OCI-LY3 (cell line): Measurements from ENCODE around the gene SH3PXD2B.

Experiments
- H2AFZ ChIP-seq: fragments of 200-600, 300-600 bp; shearing (Covaris generic); 2 replicates; pipeline ENCODE4 v1.6.0; 2014; ENCODE audit warnings: antibody characterized with exemption, low read depth, low read length
- H3K27ac ChIP-seq: fragments of 200-600, 300-600 bp; sonication (generic); 2 replicates; pipeline ENCODE4 v1.5.1; 2014; ENCODE audit warnings: mild to moderate bottlenecking, low read length, moderate library complexity, mixed read lengths
- H3K27me3 ChIP-seq: fragments of 200-600, 300-600 bp; sonication (generic); 2 replicates; pipeline ENCODE4 v1.6.1; 2014; ENCODE audit warnings: low read depth, low read length, mixed read lengths
- H3K36me3 ChIP-seq: fragments of 200-600, 300-600 bp; sonication (generic); replicated peaks from 2 replicates; pipeline ENCODE3; 2014; ENCODE audit warnings: low read depth, low read length, mixed read lengths
- H3K4me1 ChIP-seq: fragments of 300-600, 200-600 bp; sonication (generic); 2 replicates; pipeline ENCODE4 v1.6.1; 2014; ENCODE audit warnings: low read length, mixed read lengths
- H3K4me2 ChIP-seq: fragments of 200-600, 300-600 bp; sonication (generic); 2 replicates; pipeline ENCODE4 v1.6.1; 2014; ENCODE audit warnings: low read length, mixed read lengths
- H3K4me3 ChIP-seq: fragments of 300-600, 200-600 bp; sonication (generic); 2 replicates; pipeline ENCODE4 v1.5.1; 2014; ENCODE audit warnings: antibody characterized with exemption, mild to moderate bottlenecking, low read length, moderate library complexity
- H3K79me2 ChIP-seq: fragments of 300-600, 200-600 bp; shearing (Covaris generic); 2 replicates; pipeline ENCODE4 v1.6.1; 2014; ENCODE audit warnings: mild to moderate bottlenecking, low read length, mixed read lengths
- H3K9ac ChIP-seq: fragments of 300-600, 200-600 bp; shearing (Covaris generic); 2 replicates; pipeline ENCODE4 v1.6.0; 2014; ENCODE audit warnings: mild to moderate bottlenecking, low read length, moderate library complexity
- H3K9me3 ChIP-seq: fragments of 200-600, 300-600 bp; shearing (Covaris generic); 2 replicates; pipeline ENCODE4 v1.6.1; 2014; ENCODE audit warnings: low read length, mixed read lengths; ENCODE audit not compliant: insufficient read depth
- H4K20me1 ChIP-seq: fragments of 200-600, 300-600 bp; sonication (generic); 2 replicates; pipeline ENCODE4 v1.6.1; 2016; ENCODE audit warnings: low read length, mixed read lengths; ENCODE audit not compliant: insufficient read depth
- EZH2phosphoT487 ChIP-seq: fragments of 200-600 bp; shearing (Covaris generic); IDR thresholded peaks from 2 replicates; pipeline ENCODE4 v1.6.1; 2018; ENCODE audit warnings: antibody characterized with exemption, mixed run types, low read depth
- TF ChIP-seq, protein P1 (sequence below): fragments of 200-600, 300-600 bp; sonication (generic); IDR thresholded peaks from 2 replicates; pipeline ENCODE4 v1.5.1; 2014; ENCODE audit warnings: antibody characterized with exemption, low read length, low read depth

SH3PXD2B gene

DNA sequence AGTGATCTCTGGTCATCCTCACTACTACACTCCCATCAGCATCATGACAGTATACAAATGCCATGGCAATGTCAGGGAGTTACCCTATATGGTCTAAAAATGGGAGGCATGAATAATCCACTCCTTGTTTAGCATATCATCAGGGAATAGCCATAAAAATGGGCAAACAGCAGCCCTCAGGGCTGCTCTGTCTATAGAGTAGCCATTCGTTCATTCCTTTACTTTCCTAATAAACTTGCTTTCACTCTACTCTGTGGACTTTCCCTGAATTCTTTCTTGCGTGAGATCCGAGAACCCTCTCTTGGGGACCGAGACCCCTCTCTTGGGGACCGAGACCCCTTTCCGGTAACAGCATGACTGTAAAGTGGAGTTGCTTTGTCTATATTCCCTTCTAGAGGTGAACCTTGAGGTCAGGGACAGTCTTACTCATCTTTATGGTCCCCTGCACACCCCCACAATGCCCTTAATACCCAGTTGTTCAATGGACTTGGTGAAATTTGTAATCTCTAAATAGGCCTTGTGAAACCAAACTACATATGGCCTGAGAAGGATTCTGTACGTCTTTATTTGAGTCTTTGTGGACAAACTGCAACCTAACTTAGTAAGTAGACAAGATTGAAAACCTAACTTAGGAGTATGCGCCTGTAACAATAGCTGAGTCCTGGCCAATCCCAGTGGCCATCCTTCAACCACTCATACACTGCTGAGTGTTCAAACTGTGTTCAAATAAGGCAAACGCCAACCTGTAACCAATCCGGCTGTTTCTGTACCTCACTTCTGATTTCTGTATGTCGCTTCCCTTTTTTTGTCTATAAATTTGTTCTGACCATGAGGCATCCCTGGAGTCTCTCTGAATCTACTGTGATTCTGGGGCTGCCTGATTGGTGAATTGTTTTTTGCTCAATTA, 138.5 kb downstream of the SH3PXD2B start:
- H4K20me1 ChIP-seq = no peaks in the 10 kb centered on the region
- no peak overlapping the region for H3K4me3 ChIP-seq
- H3K9me3 ChIP-seq = no peaks in the 10 kb centered on the region
- no peaks in the 10 kb centered on the region for H3K79me2 ChIP-seq
- H3K4me2 ChIP-seq = no peak overlapping the region
- no peak overlapping the region for H3K27ac ChIP-seq
- H3K4me1 ChIP-seq = no peaks in the 10 kb centered on the region; the same call in 1 of the 2 replicates
- no peak overlapping the region for H3K9ac ChIP-seq
- H3K36me3 ChIP-seq = no peaks in the 10 kb centered on the region
- TF ChIP-seq, protein P1, sequence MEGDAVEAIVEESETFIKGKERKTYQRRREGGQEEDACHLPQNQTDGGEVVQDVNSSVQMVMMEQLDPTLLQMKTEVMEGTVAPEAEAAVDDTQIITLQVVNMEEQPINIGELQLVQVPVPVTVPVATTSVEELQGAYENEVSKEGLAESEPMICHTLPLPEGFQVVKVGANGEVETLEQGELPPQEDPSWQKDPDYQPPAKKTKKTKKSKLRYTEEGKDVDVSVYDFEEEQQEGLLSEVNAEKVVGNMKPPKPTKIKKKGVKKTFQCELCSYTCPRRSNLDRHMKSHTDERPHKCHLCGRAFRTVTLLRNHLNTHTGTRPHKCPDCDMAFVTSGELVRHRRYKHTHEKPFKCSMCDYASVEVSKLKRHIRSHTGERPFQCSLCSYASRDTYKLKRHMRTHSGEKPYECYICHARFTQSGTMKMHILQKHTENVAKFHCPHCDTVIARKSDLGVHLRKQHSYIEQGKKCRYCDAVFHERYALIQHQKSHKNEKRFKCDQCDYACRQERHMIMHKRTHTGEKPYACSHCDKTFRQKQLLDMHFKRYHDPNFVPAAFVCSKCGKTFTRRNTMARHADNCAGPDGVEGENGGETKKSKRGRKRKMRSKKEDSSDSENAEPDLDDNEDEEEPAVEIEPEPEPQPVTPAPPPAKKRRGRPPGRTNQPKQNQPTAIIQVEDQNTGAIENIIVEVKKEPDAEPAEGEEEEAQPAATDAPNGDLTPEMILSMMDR = no peak
- no peak for TF ChIP-seq EZH2phosphoT487
- no peak overlapping the region for H2AFZ ChIP-seq
- no peaks in the 10 kb centered on the region for H3K27me3 ChIP-seq

DNA sequence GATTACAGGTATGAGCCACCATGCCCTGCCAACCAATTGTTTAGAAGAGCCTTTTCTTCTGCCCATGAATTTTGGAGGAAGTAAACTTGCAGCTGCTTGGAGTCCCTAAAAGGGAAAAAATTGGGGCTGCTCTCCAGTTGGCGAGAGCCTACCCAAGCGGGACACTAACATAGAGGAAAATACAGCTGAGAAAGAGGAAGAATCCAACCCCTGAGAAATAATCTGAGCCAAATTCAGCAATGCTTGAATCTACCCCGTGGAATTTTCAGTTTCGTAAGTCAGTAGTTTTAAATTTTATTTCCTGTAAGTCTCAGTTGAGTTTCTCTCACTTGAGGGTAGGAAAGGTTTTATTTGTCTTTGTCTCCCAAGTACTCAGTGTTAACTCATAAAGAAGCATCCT, 140.4 kb downstream of the SH3PXD2B start:
- H3K27ac ChIP-seq = no peak overlapping the region
- H2AFZ ChIP-seq = no peak overlapping the region
- no peak overlapping the region for H3K4me2 ChIP-seq
- H3K4me1 ChIP-seq = no peaks in the 10 kb centered on the region; the same call in 1 of the 2 replicates
- H3K9me3 ChIP-seq = no peaks in the 10 kb centered on the region
- no peak for TF ChIP-seq EZH2phosphoT487
- TF ChIP-seq, protein P1 = no peak
- no peaks in the 10 kb centered on the region for H4K20me1 ChIP-seq
- H3K36me3 ChIP-seq = no peaks in the 10 kb centered on the region
- H3K4me3 ChIP-seq = no peak overlapping the region
- 0 out of 2 replicates have a peak, but pooled peaks cover 3% of the 10 kb centered on the region for H3K27me3 ChIP-seq
- H3K79me2 ChIP-seq = no peaks in the 10 kb centered on the region
- H3K9ac ChIP-seq = no peak overlapping the region

DNA sequence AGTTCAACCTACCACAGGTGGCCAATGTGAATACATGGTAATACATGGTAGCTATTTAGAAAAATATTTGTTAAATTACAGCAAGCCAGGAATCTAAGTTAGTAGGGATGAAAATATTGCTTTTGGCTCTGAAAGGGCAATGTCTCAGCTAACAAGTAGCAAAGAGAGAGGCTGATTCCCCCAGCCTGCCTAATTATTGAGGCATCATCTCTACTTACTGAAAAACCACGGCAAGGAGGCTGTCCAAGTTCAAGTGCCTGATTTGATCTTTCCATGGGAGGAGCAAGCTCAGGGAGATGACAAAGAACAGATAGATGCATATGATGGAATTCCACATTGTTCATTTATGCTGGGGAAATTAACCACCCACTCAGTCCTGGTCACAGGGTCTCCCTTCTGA, 142.0 kb downstream of the SH3PXD2B start:
- Histone ChIP-seq H3K9ac (no peak overlapping the region), H3K4me2 (no peak overlapping the region), H2AFZ (no peak overlapping the region), H4K20me1 (no peaks in the 10 kb centered on the region), H3K4me3 (no peak overlapping the region), H3K36me3 (no peaks in the 10 kb centered on the region), H3K4me1 (no peaks in the 10 kb centered on the region; the same call in 1 of the 2 replicates), H3K27me3 (peaks cover 6% of the 10 kb centered on the region; the same call in 1 of the 2 replicates), H3K79me2 (no peaks in the 10 kb centered on the region), H3K27ac (no peak overlapping the region), H3K9me3 (no peaks in the 10 kb centered on the region)
- no peak for TF ChIP-seq EZH2phosphoT487
- TF ChIP-seq, protein P1 = no peak

DNA sequence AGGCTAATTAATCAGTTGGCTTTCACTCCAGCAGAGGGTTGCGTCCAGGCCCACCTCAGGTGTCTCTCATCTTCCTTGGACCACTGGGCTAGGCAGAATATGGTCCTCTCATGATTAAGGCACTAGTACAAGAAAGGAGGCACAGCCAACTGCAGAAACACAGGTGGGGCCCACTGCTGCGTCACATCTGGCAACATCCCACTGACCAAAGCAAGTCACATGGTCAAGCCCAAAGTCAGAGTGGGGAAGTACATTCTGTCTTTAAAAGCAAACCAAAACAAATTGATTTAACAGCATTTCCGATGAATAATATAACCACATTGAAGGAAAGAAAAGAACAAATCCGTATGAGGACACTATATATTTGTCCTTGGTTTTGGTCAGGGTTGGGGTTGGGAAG, 142.7 kb downstream of the SH3PXD2B start:
- Histone ChIP-seq H3K4me3 (no peak overlapping the region), H4K20me1 (no peaks in the 10 kb centered on the region), H3K9ac (no peak overlapping the region), H2AFZ (no peak overlapping the region), H3K27me3 (peaks cover 6% of the 10 kb centered on the region; the same call in 1 of the 2 replicates), H3K4me1 (no peaks in the 10 kb centered on the region; the same call in 1 of the 2 replicates), H3K36me3 (no peaks in the 10 kb centered on the region), H3K4me2 (no peak overlapping the region), H3K79me2 (no peaks in the 10 kb centered on the region), H3K9me3 (no peaks in the 10 kb centered on the region), H3K27ac (no peak overlapping the region)
- TF ChIP-seq EZH2phosphoT487 = no peak
- TF ChIP-seq, protein P1 = no peak
